ENCODE measurements around the gene TMEM151B.

GRCh38 chr6:44294832-44295791, 24.9 kb downstream of the TMEM151B start:
- TF ChIP-seq, protein P1, sequence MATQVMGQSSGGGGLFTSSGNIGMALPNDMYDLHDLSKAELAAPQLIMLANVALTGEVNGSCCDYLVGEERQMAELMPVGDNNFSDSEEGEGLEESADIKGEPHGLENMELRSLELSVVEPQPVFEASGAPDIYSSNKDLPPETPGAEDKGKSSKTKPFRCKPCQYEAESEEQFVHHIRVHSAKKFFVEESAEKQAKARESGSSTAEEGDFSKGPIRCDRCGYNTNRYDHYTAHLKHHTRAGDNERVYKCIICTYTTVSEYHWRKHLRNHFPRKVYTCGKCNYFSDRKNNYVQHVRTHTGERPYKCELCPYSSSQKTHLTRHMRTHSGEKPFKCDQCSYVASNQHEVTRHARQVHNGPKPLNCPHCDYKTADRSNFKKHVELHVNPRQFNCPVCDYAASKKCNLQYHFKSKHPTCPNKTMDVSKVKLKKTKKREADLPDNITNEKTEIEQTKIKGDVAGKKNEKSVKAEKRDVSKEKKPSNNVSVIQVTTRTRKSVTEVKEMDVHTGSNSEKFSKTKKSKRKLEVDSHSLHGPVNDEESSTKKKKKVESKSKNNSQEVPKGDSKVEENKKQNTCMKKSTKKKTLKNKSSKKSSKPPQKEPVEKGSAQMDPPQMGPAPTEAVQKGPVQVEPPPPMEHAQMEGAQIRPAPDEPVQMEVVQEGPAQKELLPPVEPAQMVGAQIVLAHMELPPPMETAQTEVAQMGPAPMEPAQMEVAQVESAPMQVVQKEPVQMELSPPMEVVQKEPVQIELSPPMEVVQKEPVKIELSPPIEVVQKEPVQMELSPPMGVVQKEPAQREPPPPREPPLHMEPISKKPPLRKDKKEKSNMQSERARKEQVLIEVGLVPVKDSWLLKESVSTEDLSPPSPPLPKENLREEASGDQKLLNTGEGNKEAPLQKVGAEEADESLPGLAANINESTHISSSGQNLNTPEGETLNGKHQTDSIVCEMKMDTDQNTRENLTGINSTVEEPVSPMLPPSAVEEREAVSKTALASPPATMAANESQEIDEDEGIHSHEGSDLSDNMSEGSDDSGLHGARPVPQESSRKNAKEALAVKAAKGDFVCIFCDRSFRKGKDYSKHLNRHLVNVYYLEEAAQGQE (IDR thresholded peaks at IDR 0.05; ENCODE audit: borderline replicate concordance), result no peak
- TF ChIP-seq, protein P1 (CRISPR knock-in tag; IDR thresholded peaks at IDR 0.05; ENCODE audit: low read depth), result no peak
- TF ChIP-seq RBM15 (IDR thresholded peaks at IDR 0.05; ENCODE audit: insufficient read depth, low read length) (no peak), GABPA (tag; conservative IDR thresholded peaks at IDR 0.05; ENCODE audit: low read depth) (no peak), NR1H2 (CRISPR knock-in tag; IDR thresholded peaks at IDR 0.05) (no peak), E2F3 (CRISPR knock-in tag; IDR thresholded peaks at IDR 0.05) (no peak), SREBF2 (CRISPR knock-in tag; IDR thresholded peaks at IDR 0.05) (no peak), POLR2AphosphoS5 (IDR thresholded peaks at IDR 0.05; ENCODE audit: control insufficient read depth, insufficient read depth, low read depth, low read length) (no peak), TRIM28 (IDR thresholded peaks at IDR 0.05) (no peak), KAT7 (CRISPR knock-in tag; IDR thresholded peaks at IDR 0.05; ENCODE audit: borderline replicate concordance) (no peak), SMC3 (conservative IDR thresholded peaks at IDR 0.05; ENCODE audit: insufficient read depth, low read depth, low read length) (no peak)
- TF ChIP-seq, protein P2, sequence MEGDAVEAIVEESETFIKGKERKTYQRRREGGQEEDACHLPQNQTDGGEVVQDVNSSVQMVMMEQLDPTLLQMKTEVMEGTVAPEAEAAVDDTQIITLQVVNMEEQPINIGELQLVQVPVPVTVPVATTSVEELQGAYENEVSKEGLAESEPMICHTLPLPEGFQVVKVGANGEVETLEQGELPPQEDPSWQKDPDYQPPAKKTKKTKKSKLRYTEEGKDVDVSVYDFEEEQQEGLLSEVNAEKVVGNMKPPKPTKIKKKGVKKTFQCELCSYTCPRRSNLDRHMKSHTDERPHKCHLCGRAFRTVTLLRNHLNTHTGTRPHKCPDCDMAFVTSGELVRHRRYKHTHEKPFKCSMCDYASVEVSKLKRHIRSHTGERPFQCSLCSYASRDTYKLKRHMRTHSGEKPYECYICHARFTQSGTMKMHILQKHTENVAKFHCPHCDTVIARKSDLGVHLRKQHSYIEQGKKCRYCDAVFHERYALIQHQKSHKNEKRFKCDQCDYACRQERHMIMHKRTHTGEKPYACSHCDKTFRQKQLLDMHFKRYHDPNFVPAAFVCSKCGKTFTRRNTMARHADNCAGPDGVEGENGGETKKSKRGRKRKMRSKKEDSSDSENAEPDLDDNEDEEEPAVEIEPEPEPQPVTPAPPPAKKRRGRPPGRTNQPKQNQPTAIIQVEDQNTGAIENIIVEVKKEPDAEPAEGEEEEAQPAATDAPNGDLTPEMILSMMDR (IDR thresholded peaks at IDR 0.05 in 2 of 3, conservative IDR thresholded peaks at IDR 0.05 in 1 of 3; ENCODE audit: insufficient read depth in 2 of 3, low read depth in 1 of 3, low read length in 3 of 3), result no peak

All from K562 (cell line).